B cell (primary cell): ENCODE data around the gene GPR3. TPM values are rescaled to one million over a fixed set of nuclear protein-coding genes. Genes with fewer than 3 reads are reported as not detected.

Experiments used
- ATAC-seq: fragments of 200-7000 bp; cut with Tn5 transposase; one replicate; pipeline ENCODE4 v1.10.0; 2021; ENCODE audit warnings: low read depth, mild to moderate bottlenecking, moderate number of reproducible peaks, moderate library complexity
- CTCF ChIA-PET: fragments of 350-600 bp; sonication (Branson Sonifier 250); formaldehyde crosslinking; loops from one replicate; lab custom pipeline; 2021; ENCODE audit warnings: antibody characterized with exemption, inconsistent platforms; lab: Charles Lee
- POLR2A ChIA-PET: fragments of 350-600 bp; sonication (Branson Sonifier 250); formaldehyde crosslinking; loops from one replicate; lab custom pipeline; 2021; ENCODE audit warnings: antibody characterized with exemption; lab: Charles Lee
- DNase-seq: peaks from one replicate; pipeline ENCODE4 v3.0.0; 2013
- H2AFZ ChIP-seq: 2 replicates; pipeline ENCODE4 v1.6.1; 2012; ENCODE audit warnings: mild to moderate bottlenecking, low read depth, low read length; ENCODE audit not compliant: insufficient read depth, poor library complexity, severe bottlenecking
- H3K27ac ChIP-seq, 2 donors: 1 replicate in 1 of 2; 2 replicates in 1 of 2; pipeline ENCODE4 v1.5.1; 2012 to 2013; ENCODE audit warnings: low read length in 2 of 2, mild to moderate bottlenecking in 2 of 2, moderate library complexity in 1 of 2
- H3K27me3 ChIP-seq, 4 experiments: fragments of 200-600 bp in 1 of 4; sonication (generic) in 1 of 4; replicated peaks in 1 of 4; 1 replicate in 2 of 4; 2 replicates in 2 of 4; pipeline versions ENCODE4 v1.6.1 to v1.7.0; 2013 to 2016; ENCODE audit warnings: low read length in 3 of 4, mild to moderate bottlenecking in 2 of 4, mixed read lengths in 1 of 4, moderate library complexity in 1 of 4; ENCODE audit not compliant: insufficient read depth in 4 of 4, control insufficient read depth in 3 of 4; ENCODE audit errors: control extremely low read depth in 1 of 4
- H3K36me3 ChIP-seq, 2 experiments: replicated peaks in 1 of 2; 1 replicate in 1 of 2; 2 replicates in 1 of 2; pipeline versions ENCODE4 v1.6.1 to v1.7.1; 2013; ENCODE audit warnings: low read length in 1 of 2; ENCODE audit not compliant: insufficient read depth in 2 of 2, control insufficient read depth in 1 of 2; ENCODE audit errors: control extremely low read depth in 1 of 2, extremely low read depth in 1 of 2
- H3K4me1 ChIP-seq, 2 donors: fragments of 200-600 bp in 1 of 2; sonication (generic) in 1 of 2; 1 replicate in 1 of 2; 2 replicates in 1 of 2; pipeline versions ENCODE4 v1.5.1 to v1.6.1; 2013 to 2017; ENCODE audit warnings: low read length in 2 of 2; ENCODE audit not compliant: control insufficient read depth in 2 of 2, insufficient read depth in 2 of 2
- H3K4me2 ChIP-seq: replicated peaks from 2 replicates; pipeline ENCODE3; 2012; ENCODE audit warnings: mild to moderate bottlenecking, low read depth, low read length; ENCODE audit not compliant: poor library complexity, severe bottlenecking
- H3K4me3 ChIP-seq, 5 experiments: fragments of 200-600 bp in 1 of 5; sonication (generic) in 1 of 5; 1 replicate in 3 of 5; 2 replicates in 2 of 5; pipeline versions ENCODE4 v1.5.1 to v1.7.0; 2011 to 2016; ENCODE audit warnings: low read length in 4 of 5, mild to moderate bottlenecking in 4 of 5, low read depth in 2 of 5, control low read depth in 1 of 5, moderate library complexity in 1 of 5; ENCODE audit not compliant: insufficient read depth in 1 of 5; ENCODE audit errors: control extremely low read depth in 1 of 5, extremely low read depth in 1 of 5
- H3K79me2 ChIP-seq: fragments of 200-600 bp; sonication (generic); one replicate; pipeline ENCODE4 v1.6.0; 2016; ENCODE audit warnings: low read length; ENCODE audit not compliant: control insufficient read depth, insufficient read depth
- H3K9ac ChIP-seq: fragments of 200-600 bp; sonication (generic); 2 replicates; pipeline ENCODE4 v1.6.1; 2017; ENCODE audit warnings: mild to moderate bottlenecking, low read length, moderate library complexity
- H3K9me3 ChIP-seq, 3 donors: one replicate each; pipeline versions ENCODE4 v1.6.1 to v1.7.1; 2013; ENCODE audit warnings: low read length in 2 of 3; ENCODE audit not compliant: control insufficient read depth in 2 of 3, insufficient read depth in 1 of 3; ENCODE audit errors: control extremely low read depth in 1 of 3
- H4K20me1 ChIP-seq: 2 replicates; pipeline ENCODE4 v1.6.0; 2012; ENCODE audit warnings: mild to moderate bottlenecking, low read length; ENCODE audit not compliant: insufficient read depth, control insufficient read depth, poor library complexity, severe bottlenecking
- H3K27ac Mint-ChIP-seq: one replicate; pipeline ENCODE4 v1.8.0; 2021; ENCODE audit warnings: mixed read lengths
- H3K27me3 Mint-ChIP-seq: one replicate; pipeline ENCODE4 v1.8.0; 2021; ENCODE audit warnings: mixed read lengths
- H3K4me1 Mint-ChIP-seq: one replicate; pipeline ENCODE4 v1.8.0; 2021; ENCODE audit warnings: mixed read lengths
- H3K4me3 Mint-ChIP-seq: one replicate; pipeline ENCODE4 v1.8.0; 2021; ENCODE audit warnings: mixed read lengths
- H3K9me3 Mint-ChIP-seq: one replicate; pipeline ENCODE4 v1.8.0; 2022; ENCODE audit warnings: mixed read lengths; ENCODE audit not compliant: insufficient read depth
- EZH2 ChIP-seq: IDR thresholded peaks from 2 replicates; pipeline ENCODE4 v1.6.1; 2012; ENCODE audit warnings: borderline replicate concordance, low read depth, mild to moderate bottlenecking, moderate library complexity, low read length; ENCODE audit not compliant: insufficient read depth, poor library complexity, severe bottlenecking
- WGBS: methylation state at CpG from one replicate; pipeline ENCODE4 v1.1.5; 2013; ENCODE audit warnings: missing lambda C conversion rate; ENCODE audit not compliant: insufficient coverage; 5-methylcytosine and 5-hydroxymethylcytosine counted together
- intact Hi-C: fragments of 100-400 bp; cut with micrococcal nuclease; formaldehyde crosslinking; loops from one replicate; pipeline ENCODE4 v1.10.0; 2022
- polyA plus RNA-seq: library from polyadenylated mRNA; depleted of rRNA; stranded (reverse); fragments of >200 nt; gene quantifications from 2 replicates; pipeline ENCODE4 v1.2.3, GENCODE V29; 2012
- total RNA-seq, 2 donors: library from RNA; stranded (reverse); fragments of 120-200 nt in 1 of 2; gene quantifications; 1 replicate in 1 of 2; 2 replicates in 1 of 2; pipeline versions ENCODE4 v1.2.3 to v1.2.4, GENCODE V29; 2013 to 2022
- TF ChIP-seq, protein P1 (sequence below): fragments of 200-600 bp; IDR thresholded peaks from one replicate; pipeline ENCODE4 v1.8.0; 2022; ENCODE audit warnings: antibody characterized with exemption, mild to moderate bottlenecking

Gene GPR3
- total and polyA plus RNA-seq, 2 donors (not counting 1 experiment from before 2014, with no cell fraction given): 3.3 TPM; not detected in 1

DNA sequence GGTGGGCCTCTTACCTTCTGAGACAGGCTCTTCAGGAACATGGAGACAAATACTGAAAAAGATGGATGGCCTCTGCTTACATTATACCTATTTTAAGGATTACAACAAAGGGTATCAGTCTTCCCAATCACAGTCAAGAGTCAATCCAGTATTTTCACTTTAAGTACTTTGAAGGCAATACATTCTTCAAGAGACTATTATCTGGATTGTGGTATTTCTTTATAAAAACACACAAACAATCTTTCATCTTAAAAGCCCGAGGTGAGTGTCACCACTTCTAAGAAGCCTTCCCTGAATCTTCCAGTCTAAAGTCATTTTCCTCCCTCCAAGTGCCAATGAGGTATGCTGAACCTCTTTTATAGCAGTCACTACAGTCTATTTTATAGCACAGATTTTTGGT is 52.2 kb downstream of the GPR3 start:
- no peak overlapping the region for H3K27ac Mint-ChIP-seq
- peaks cover 96% of the 10 kb centered on the region for H3K79me2 ChIP-seq
- peak overlapping the region in 1 of 2 donors; percentile 43 for H3K27ac ChIP-seq
- WGBS: 60% methylated on average over 1 of the region's 1 CpG
- intact Hi-C loops: loop anchor here (2.0 kb wide), 2 partner anchors 14 to 32 kb away; no protein-coding TSS in a partner anchor
- no peak overlapping the region for H3K4me2 ChIP-seq
- no peaks in the 10 kb centered on the region for H3K9me3 ChIP-seq
- peaks cover 57% of the 10 kb centered on the region for H3K4me1 Mint-ChIP-seq
- CTCF ChIA-PET: interaction anchor here (2.2 kb wide), 1 partner anchor 14 kb away, joined by 7 read pairs; no protein-coding TSS in a partner anchor
- no peaks in the 10 kb centered on the region for H3K9me3 Mint-ChIP-seq
- no peak overlapping the region for H3K4me3 Mint-ChIP-seq
- H3K4me3 ChIP-seq: no peak overlapping the region
- H2AFZ ChIP-seq: no peak overlapping the region
- no peaks in the 10 kb centered on the region for H3K27me3 Mint-ChIP-seq
- peaks cover 11 to 20% of the 10 kb centered on the region in 2 experiments for H3K36me3 ChIP-seq
- peaks cover 30% of the 10 kb centered on the region for H4K20me1 ChIP-seq
- no peak for TF ChIP-seq EZH2
- TF ChIP-seq, protein P1, sequence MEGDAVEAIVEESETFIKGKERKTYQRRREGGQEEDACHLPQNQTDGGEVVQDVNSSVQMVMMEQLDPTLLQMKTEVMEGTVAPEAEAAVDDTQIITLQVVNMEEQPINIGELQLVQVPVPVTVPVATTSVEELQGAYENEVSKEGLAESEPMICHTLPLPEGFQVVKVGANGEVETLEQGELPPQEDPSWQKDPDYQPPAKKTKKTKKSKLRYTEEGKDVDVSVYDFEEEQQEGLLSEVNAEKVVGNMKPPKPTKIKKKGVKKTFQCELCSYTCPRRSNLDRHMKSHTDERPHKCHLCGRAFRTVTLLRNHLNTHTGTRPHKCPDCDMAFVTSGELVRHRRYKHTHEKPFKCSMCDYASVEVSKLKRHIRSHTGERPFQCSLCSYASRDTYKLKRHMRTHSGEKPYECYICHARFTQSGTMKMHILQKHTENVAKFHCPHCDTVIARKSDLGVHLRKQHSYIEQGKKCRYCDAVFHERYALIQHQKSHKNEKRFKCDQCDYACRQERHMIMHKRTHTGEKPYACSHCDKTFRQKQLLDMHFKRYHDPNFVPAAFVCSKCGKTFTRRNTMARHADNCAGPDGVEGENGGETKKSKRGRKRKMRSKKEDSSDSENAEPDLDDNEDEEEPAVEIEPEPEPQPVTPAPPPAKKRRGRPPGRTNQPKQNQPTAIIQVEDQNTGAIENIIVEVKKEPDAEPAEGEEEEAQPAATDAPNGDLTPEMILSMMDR: no peak
- POLR2A ChIA-PET: interaction anchor here (0.5 to 1.2 kb wide), 2 partner anchors 9 to 159 kb away, joined by 3 to 4 read pairs; partner anchors contain the start of gene AHDC1
- no peak for DNase-seq
- H3K27me3 ChIP-seq: no peaks in the 10 kb centered on the region
- no peak for ATAC-seq
- peaks cover 34% of the 10 kb centered on the region in 2 donors for H3K4me1 ChIP-seq
- no peak overlapping the region for H3K9ac ChIP-seq

Other genes starting within 250 kb of the GPR3 start
- 18.3 and 22.5 TPM in 2 replicates for gene SLC9A1, start 237.5 kb upstream of the GPR3 start, total RNA-seq
- gene SLC9A1, start 237.5 kb upstream of the GPR3 start, polyA plus RNA-seq: 7.3 and 8.8 TPM in 2 replicates
- gene WDTC1, start 158.0 kb upstream of the GPR3 start, total RNA-seq: 69.1 and 70.9 TPM in 2 replicates
- 27.6 and 32.5 TPM in 2 replicates for gene WDTC1, start 158.0 kb upstream of the GPR3 start, polyA plus RNA-seq
- 44.2 and 48.7 TPM in 2 replicates for gene TMEM222, start 70.5 kb upstream of the GPR3 start, total RNA-seq
- 55.5 and 80.9 TPM in 2 replicates for gene TMEM222, start 70.5 kb upstream of the GPR3 start, polyA plus RNA-seq
- gene SYTL1, start 50.6 kb upstream of the GPR3 start, total RNA-seq: 156 and 159 TPM in 2 replicates
- 444 and 459 TPM in 2 replicates for gene SYTL1, start 50.6 kb upstream of the GPR3 start, polyA plus RNA-seq
- gene MAP3K6, start 25.7 kb upstream of the GPR3 start, total RNA-seq: 8.1 and 9.4 TPM in 2 replicates
- gene MAP3K6, start 25.7 kb upstream of the GPR3 start, polyA plus RNA-seq: 10.3 and 11.0 TPM in 2 replicates
- gene FCN3, start 17.8 kb upstream of the GPR3 start, total RNA-seq: not detected in 2 replicates
- not detected in 2 replicates for gene FCN3, start 17.8 kb upstream of the GPR3 start, polyA plus RNA-seq
- gene CD164L2, start 9.3 kb upstream of the GPR3 start, total RNA-seq: not detected in 2 replicates
- not detected in 2 replicates for gene CD164L2, start 9.3 kb upstream of the GPR3 start, polyA plus RNA-seq
- gene WASF2, start 97.5 kb downstream of the GPR3 start, total RNA-seq: 166 and 169 TPM in 2 replicates
- gene WASF2, start 97.5 kb downstream of the GPR3 start, polyA plus RNA-seq: 59.5 and 67.4 TPM in 2 replicates
- gene AHDC1, start 211.5 kb downstream of the GPR3 start, total RNA-seq: 29.9 and 32.0 TPM in 2 replicates
- gene AHDC1, start 211.5 kb downstream of the GPR3 start, polyA plus RNA-seq: 5.5 and 6.2 TPM in 2 replicates
- 56.6 and 57.0 TPM in 2 replicates for gene FGR, start 242.6 kb downstream of the GPR3 start, total RNA-seq
- gene FGR, start 242.6 kb downstream of the GPR3 start, polyA plus RNA-seq: 236 and 295 TPM in 2 replicates